Activated CD8-positive, alpha-beta memory T cell treated with anti-CD3 and anti-CD28 coated beads, Interleukin-2, amount 50 U/mL, for 1 hour (primary cell): ENCODE measurements around the gene PLEKHG5.
"Not testable (repeated sequence)": the region's sequence is repeated elsewhere in the genome, so short reads cannot be mapped to it uniquely, and the experiment has no call there.

Experiments used
- DNase-seq: peaks from one replicate; pipeline ENCODE4 v3.0.0-alpha.2; 2020; ENCODE audit errors: extremely low read depth

The PLEKHG5 gene

GRCh38 chr1:6461538-6462411 lies 29.7 kb downstream of the PLEKHG5 start:
- no peak for DNase-seq

GRCh38 chr1:6461051-6461530 lies 30.4 kb downstream of the PLEKHG5 start:
- DNase-seq = no peak

GRCh38 chr1:6460301-6461050 lies 31.0 kb downstream of the PLEKHG5 start:
- peak; percentile 78 for DNase-seq

- DNase-seq = no peak
Observed at GRCh38 chr1:6459850-6460265, 31.6 kb downstream of the PLEKHG5 start.

GRCh38 chr1:6456800-6457466 lies 34.5 kb downstream of the PLEKHG5 start:
- DNase-seq = no peak

GRCh38 chr1:6455752-6456520 lies 35.5 kb downstream of the PLEKHG5 start:
- not testable (repeated sequence) for DNase-seq

- DNase-seq = no peak
Observed at GRCh38 chr1:6454856-6455751, 36.4 kb downstream of the PLEKHG5 start.

GRCh38 chr1:6453895-6454855 lies 37.3 kb downstream of the PLEKHG5 start:
- DNase-seq = not testable (repeated sequence)

- no peak for DNase-seq
Observed at GRCh38 chr1:6450943-6451373, 40.5 kb downstream of the PLEKHG5 start.

- DNase-seq = not testable (repeated sequence)
Observed at GRCh38 chr1:6450486-6450885, 41.0 kb downstream of the PLEKHG5 start.

GRCh38 chr1:6450005-6450450 lies 41.4 kb downstream of the PLEKHG5 start:
- no peak for DNase-seq

- no peak for DNase-seq
Observed at GRCh38 chr1:6448749-6449631, 42.5 kb downstream of the PLEKHG5 start.

GRCh38 chr1:6447818-6448748 lies 43.4 kb downstream of the PLEKHG5 start:
- no peak for DNase-seq

- DNase-seq = no peak
Observed at GRCh38 chr1:6447016-6447817, 44.2 kb downstream of the PLEKHG5 start.

GRCh38 chr1:6446665-6447015 lies 44.8 kb downstream of the PLEKHG5 start:
- DNase-seq = no peak

- DNase-seq = not testable (repeated sequence)
Observed at GRCh38 chr1:6445929-6446328, 45.5 kb downstream of the PLEKHG5 start.
